Gastrocnemius medialis (tissue), 4 donors: ENCODE results near the gene CAMK4.

Experiments used
- CTCF ChIP-seq, 5 experiments: fragments of 450-650 bp in 3 of 5; fragments of 200-600 bp in 2 of 5; sonication (generic) in 2 of 5; IDR thresholded peaks in 4 of 5; conservative IDR thresholded peaks in 1 of 5; 1 replicate in 4 of 5; 2 replicates in 1 of 5; pipeline ENCODE4 v1.5.1; 2016 to 2019; ENCODE audit warnings: antibody characterized with exemption in 5 of 5, mild to moderate bottlenecking in 3 of 5, moderate library complexity in 3 of 5
- POLR2A ChIP-seq, 2 donors: fragments of 450-650 bp; IDR thresholded peaks; one replicate each; pipeline ENCODE4 v1.6.1; 2017; ENCODE audit warnings: antibody characterized with exemption in 2 of 2, mild to moderate bottlenecking in 2 of 2, moderate library complexity in 2 of 2

- TF ChIP-seq CTCF (IDR thresholded peaks at IDR 0.05 in 4 of 5, conservative IDR thresholded peaks at IDR 0.05 in 1 of 5) = no peak
- TF ChIP-seq POLR2A (IDR thresholded peaks at IDR 0.05) = no peak
These were observed 287.1 kb downstream of the CAMK4 start for GRCh38 chr5:111511174-111511830.
